Activated CD8-positive, alpha-beta memory T cell treated with anti-CD3 and anti-CD28 coated beads for 48 hours (primary cell): ENCODE results near the gene IFRD1.

Experiments used
- DNase-seq, 3 experiments: peaks; one replicate each; pipeline ENCODE4 v3.0.0-alpha.2; 2020; ENCODE audit warnings: low read depth in 2 of 3, low spot score in 2 of 3

The IFRD1 gene

GRCh38 chr7:112449902-112450806 is at the start of gene IFRD1:
TSS of gene IFRD1 (plus strand) at chr7:112450460. CDS start at chr7:112450689, 229 bp downstream.
- DNase-seq, result peak; percentile 89 to 100 (median 99)

GRCh38 chr7:112404321-112404720 is 45.9 kb upstream of the IFRD1 start:
- DNase-seq, result no peak

GRCh38 chr7:112405286-112405685 is 45.0 kb upstream of the IFRD1 start:
- no peak for DNase-seq

GRCh38 chr7:112407261-112407660 is 43.0 kb upstream of the IFRD1 start:
- DNase-seq, result no peak

GRCh38 chr7:112410092-112410491 is 40.2 kb upstream of the IFRD1 start:
- DNase-seq, result no peak

- DNase-seq, result no peak
Observed at GRCh38 chr7:112411186-112411795, 39.0 kb upstream of the IFRD1 start.

DNA sequence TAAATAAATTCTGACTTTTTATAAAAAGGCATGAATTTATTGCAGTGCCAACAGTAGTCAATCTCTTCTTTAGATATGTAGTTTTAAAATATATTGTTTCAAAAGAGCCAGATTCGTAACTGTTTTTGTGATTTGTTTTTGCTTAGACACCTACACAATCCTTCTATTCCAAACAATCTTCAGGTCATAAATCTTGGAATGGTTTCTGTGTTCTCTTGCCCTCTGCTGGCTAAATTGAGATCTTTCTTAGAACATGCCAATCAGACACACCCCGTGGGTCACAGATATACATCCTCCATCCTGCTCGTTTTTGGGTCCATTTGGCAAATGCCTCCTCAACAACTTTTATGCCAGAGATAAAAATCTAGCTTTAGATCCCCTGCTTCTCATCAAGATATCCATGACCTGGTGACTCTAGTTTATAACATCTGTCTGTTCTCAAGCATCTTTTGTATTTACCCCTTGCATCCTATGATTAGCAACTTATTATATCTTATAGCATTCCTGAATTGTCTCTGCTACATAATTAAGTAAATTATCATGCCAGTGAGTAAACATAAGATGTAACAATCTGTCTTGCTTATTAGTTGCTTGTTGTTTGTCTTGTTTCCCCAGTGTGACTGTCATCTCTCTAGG is 35.3 kb upstream of the IFRD1 start:
- no peak for DNase-seq

- no peak for DNase-seq
Observed at GRCh38 chr7:112416127-112416526, 34.1 kb upstream of the IFRD1 start.

- no peak for DNase-seq
Observed at GRCh38 chr7:112419543-112420130, 30.6 kb upstream of the IFRD1 start.

- DNase-seq, result no peak
Observed at GRCh38 chr7:112420236-112420861, 29.9 kb upstream of the IFRD1 start.

DNA sequence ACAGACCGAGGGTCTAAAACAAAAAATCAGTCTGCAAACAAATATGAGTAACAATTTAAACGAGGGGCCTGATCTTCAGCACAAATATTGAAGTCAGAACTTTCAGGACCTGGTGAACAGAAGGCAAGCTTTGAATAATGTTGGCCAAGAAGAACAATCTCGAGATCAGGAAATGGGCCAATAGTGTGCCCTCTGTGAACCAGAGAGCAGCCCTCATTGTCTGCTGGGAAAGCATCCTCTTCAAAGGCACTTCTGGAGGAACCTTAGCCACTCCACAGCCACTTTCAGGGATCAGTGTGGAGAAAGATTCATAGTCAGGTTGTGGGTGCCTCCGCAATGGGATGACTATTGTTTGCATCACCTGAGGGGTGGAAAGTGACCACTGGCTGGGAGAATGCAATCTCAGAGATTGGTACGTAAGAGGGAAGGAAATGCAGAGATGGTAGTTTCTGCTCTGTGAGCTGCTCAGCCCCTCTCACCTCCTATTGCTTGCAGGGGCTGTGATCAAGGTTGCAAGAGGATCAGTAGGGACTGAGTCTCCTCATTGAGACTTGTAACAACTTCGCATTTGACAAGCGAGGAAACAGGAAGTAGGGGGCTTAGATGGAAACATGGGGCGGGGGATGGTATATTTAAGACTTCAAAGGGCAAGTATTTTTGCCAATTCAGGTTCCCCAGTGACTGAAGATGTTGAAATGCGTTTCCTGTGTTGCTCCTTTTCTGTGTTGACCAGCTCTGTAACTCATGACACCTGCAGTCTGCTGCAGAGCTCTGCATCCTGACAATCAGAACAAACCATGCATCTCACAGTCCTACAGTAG is 28.4 kb upstream of the IFRD1 start:
- no peak for DNase-seq

- no peak for DNase-seq
Observed at GRCh38 chr7:112422842-112423496, 27.3 kb upstream of the IFRD1 start.

- DNase-seq, result no peak
Observed at GRCh38 chr7:112423987-112424386, 26.3 kb upstream of the IFRD1 start.

- DNase-seq, result no peak
Observed at GRCh38 chr7:112427984-112428383, 22.3 kb upstream of the IFRD1 start.

DNA sequence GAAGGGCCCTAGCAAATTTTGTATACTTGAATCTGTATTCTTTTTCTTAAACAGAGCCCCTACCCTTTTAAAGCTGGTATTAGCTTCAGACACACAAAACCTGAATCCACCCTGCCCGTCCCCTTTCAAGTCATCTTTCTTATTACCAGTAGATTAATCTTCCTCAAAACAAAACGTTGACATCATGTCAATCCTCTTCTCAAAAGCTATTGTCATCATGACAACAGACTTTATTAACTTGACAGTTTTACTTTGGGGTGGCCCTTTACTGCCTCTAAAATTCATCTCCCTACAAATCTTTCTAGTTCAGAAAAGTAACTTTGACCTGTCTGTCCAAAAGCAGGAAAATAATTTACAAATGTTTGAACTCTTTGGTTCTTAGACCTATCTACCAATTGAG is 21.5 kb upstream of the IFRD1 start:
- DNase-seq, result no peak

DNA sequence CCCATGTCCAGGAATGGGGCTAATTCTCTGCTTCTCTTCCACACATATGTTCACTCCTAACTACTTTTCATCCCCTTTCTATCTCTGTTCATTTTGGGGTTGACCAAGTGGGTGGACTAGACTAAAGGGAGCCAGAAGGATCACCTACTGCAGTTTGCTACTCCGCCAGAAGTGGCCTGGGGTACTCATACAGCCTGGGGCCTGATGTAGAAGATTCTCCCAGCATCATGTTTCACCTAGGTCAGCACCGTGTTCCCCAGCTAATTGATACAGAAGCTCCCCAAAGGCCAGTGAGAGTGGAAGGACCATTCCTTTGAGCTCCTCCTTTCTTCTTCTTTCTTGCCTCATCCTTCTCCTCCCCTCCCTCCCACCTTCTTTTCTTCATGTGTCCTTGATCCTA is 19.6 kb upstream of the IFRD1 start:
- no peak for DNase-seq

- no peak for DNase-seq
Observed at GRCh38 chr7:112431803-112432202, 18.5 kb upstream of the IFRD1 start.

- DNase-seq, result no peak
Observed at GRCh38 chr7:112433289-112433688, 17.0 kb upstream of the IFRD1 start.

GRCh38 chr7:112437072-112437471 is 13.2 kb upstream of the IFRD1 start:
- DNase-seq, result no peak

DNA sequence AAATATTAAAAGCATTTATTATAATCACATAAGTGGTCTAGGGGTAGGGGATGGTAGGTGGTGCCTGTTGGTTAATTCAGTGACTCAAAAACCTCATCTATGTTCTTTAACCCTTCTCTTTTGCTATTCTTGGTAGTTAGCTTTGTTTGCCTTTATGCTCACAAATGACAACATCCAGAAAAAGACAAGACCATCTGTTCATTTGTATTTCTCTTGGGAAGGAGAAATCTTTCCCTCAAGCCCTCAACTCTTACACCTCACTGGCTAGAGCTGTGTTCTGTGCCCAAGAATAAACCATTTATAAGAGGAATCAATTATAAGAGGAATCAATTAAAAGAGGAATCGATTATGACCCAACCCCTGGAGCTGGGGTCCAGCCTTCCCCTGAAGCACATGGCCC is 10.8 kb upstream of the IFRD1 start:
- DNase-seq, result no peak
